GM10266 (cell line): Measurements from ENCODE around the gene STARD3.
A peak's percentile ranks its signal among the peaks of the same experiment; 100 is the strongest.

Source experiments
- DNase-seq: peaks from one replicate; pipeline ENCODE4 v3.0.0; 2012; ENCODE audit errors: extremely low spot score
- TF ChIP-seq, protein P1 (sequence below): IDR thresholded peaks from 2 replicates; pipeline ENCODE4 v1.5.1; 2012; ENCODE audit warnings: mild to moderate bottlenecking, low read depth; ENCODE audit not compliant: control insufficient read depth, insufficient read depth; ENCODE audit errors: missing control alignments

STARD3 gene

DNA sequence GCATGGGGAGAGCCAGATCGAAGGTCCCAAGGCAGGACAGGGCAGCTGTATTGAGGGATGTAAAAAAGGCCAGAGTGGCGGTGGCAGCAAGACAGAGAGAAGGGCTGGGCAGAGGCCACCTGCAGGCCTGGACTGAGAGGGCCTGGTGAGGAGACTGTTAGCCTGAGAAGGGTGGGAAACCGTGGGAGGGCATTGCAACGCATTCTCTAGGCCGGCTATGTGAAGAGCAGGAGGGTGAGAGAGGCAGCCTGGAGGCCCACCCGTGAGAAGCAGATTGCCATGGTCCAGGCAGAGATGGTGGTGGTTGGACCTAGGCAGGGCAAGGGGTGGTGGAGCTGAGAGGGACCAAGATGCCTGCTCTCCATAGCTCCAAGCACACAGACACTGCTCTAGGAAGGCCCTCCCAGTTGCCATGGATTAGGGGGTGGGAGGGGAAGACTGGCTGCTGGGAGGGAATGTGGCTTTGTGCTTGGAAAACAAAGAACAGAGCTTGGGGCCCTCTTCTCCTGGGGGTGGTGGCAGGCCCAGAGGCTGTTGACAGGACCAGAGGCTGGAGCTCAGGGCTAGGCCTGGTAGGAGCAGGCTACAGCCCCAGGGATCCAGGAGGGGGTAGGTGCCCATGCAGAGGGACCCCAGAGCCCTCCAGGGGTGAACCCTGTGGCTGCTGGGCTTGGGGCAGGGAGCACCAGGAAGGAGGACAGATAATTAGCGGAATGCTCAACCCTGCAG is 15.8 kb downstream of the STARD3 start:
- no peak for DNase-seq
- TF ChIP-seq, protein P1, sequence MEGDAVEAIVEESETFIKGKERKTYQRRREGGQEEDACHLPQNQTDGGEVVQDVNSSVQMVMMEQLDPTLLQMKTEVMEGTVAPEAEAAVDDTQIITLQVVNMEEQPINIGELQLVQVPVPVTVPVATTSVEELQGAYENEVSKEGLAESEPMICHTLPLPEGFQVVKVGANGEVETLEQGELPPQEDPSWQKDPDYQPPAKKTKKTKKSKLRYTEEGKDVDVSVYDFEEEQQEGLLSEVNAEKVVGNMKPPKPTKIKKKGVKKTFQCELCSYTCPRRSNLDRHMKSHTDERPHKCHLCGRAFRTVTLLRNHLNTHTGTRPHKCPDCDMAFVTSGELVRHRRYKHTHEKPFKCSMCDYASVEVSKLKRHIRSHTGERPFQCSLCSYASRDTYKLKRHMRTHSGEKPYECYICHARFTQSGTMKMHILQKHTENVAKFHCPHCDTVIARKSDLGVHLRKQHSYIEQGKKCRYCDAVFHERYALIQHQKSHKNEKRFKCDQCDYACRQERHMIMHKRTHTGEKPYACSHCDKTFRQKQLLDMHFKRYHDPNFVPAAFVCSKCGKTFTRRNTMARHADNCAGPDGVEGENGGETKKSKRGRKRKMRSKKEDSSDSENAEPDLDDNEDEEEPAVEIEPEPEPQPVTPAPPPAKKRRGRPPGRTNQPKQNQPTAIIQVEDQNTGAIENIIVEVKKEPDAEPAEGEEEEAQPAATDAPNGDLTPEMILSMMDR = no peak

DNA sequence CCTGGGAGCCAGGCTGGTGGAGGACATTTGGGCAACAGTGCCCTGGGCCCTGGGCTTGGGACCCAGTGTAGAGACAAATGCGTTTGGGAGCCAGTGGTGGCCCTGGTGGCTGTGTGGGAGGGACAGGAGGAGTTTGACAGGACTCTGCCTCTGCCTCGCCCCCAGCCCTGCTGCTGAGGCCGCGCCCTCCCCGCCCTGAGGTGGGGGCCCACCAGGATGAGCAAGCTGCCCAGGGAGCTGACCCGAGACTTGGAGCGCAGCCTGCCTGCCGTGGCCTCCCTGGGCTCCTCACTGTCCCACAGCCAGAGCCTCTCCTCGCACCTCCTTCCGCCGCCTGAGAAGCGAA is 16.3 kb downstream of the STARD3 start:
- TF ChIP-seq, protein P1 = no peak
- DNase-seq = no peak

DNA sequence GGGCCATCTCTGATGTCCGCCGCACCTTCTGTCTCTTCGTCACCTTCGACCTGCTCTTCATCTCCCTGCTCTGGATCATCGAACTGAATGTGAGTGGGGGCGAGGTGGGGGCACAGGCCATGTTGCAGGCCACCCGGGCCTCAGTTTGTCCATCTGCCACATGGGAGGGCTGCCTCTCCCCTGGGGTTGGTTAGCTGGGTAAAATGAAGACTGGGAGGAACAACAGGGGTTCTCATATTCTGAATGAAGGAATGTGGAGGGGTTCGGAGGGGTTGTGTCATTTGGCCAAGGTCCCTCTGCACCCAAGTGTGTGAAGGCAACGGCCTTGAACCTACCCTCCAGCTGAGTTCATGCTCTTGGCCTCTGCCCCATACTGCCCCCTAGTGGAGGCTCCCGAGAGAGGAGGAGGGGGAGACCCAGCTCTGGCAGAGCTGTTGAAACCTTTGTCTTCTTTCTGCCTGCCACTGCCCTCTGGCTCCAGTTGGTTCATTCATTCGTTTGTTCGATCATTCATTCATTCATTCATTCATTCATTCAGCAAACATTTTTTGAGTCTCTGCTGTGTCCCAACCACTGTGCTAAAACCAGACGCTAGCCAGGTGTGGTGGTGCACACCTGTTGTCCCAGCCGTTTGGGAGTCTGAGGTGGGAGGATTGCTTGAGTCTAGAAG is 16.9 kb downstream of the STARD3 start:
- peak; percentile 90 for DNase-seq
- TF ChIP-seq, protein P1 = peak; percentile 85

DNA sequence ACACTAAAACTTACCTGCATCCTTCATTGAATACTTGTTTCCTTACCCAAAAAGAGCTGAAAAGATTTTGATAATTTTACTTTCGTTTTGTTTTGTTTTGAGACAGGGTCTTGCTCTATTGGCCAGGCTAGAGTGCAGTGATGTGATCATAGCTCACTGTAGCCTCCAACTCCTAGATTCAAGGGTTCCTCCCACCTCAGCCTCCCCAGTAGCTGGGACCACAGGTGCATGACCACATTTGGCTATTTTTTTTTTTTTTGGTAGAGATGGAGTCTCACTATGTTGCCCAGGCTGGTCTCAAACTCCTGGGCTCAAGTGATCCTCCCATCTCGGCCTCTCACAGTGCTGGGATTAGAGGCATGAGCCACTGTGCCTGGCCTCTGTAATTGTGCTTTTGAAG is 18.2 kb downstream of the STARD3 start:
- no peak for DNase-seq
- TF ChIP-seq, protein P1 = no peak

DNA sequence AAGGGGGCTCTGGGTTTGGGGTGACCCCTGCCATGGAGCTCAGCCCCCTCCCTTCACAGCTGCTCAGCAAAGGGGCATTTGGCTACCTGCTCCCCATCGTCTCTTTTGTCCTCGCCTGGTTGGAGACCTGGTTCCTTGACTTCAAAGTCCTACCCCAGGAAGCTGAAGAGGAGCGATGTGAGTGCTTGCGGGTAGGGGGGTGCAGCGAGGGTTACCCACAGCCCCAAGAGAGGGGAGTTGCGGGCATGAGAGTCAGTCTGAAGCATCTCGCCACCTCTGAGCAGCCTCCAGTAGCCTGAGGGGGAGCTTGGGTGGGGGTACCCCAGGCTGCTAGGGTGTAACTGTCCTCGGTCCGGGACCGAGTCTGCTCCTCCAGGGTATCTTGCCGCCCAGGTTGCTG is 21.4 kb downstream of the STARD3 start:
- TF ChIP-seq, protein P1 = no peak
- no peak for DNase-seq

DNA sequence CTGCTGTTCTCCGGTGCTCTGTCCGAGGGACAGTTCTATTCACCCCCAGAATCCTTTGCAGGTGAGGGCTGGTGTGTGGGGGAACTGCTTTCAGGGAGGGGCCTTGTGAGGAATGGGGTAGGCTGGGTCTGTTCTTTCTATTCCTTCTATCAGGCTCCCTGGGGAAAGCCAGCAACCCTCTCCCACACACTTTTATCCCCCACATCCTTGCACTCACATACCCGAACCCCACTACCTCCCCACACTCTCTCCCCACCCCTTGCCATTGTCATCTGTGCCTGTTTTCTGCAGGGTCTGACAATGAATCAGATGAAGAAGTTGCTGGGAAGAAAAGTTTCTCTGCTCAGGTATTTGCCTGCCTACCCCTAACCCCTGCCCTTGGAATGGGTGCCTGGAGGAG is 21.8 kb downstream of the STARD3 start:
- TF ChIP-seq, protein P1 = no peak
- DNase-seq = no peak

DNA sequence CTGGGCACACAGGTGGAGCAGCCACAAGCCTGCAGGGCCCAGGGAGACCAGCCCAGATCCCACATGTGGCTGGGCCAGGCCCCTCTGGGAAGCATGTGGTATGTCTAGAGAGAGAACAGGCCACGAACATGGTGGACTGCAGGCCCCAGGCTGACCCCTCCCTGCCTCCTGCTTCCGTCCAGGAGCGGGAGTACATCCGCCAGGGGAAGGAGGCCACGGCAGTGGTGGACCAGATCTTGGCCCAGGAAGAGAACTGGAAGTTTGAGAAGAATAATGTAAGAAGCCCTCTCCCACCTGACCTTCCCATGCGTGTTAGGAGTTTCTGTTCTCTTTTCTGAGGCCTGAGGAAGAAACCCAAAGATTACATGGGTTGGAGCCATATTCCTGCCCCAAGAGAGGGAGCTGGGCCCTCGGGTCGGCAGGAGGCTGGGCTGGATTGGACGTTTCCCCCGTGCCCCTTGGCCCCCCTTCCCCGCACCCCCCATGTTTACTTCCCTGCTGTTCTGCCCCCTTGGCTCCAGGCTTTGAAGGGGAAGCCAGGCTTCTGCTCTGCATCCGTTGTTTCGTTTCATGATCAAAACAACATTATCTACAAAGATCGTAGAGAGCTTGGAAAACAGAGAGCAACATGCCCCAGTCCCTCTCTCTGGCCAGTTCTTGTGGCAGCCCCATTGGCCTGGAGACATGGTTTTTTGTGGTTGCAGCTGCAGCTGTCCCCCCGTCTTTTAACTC is 22.5 kb downstream of the STARD3 start:
- TF ChIP-seq, protein P1 = no peak
- DNase-seq = no peak
